A549 (cell line): Measurements from ENCODE around the gene TBRG4. TPM values are rescaled to one million over a fixed set of nuclear protein-coding genes. Genes with fewer than 3 reads are reported as not detected.

Experiments
- ATAC-seq, 2 experiments: fragments of 200-7000 bp in 1 of 2; fragments of >200 bp in 1 of 2; cut with Nextera tagmentation in 1 of 2; cut with Tn5 transposase in 1 of 2; 3 replicates each; pipeline versions ENCODE4 v1.8.0 to v1.9.1; 2018 to 2020; ENCODE audit warnings: mild to moderate bottlenecking in 1 of 2, moderate library complexity in 1 of 2
- CTCF ChIA-PET: fragments of 300-600 bp; sonication (Branson Sonifier 250); formaldehyde crosslinking; extraction: SDS; loops from one replicate; lab custom pipeline; 2021; ENCODE audit warnings: antibody characterized with exemption, inconsistent platforms; lab: Yijun Ruan, JAX
- POLR2A ChIA-PET: fragments of 350-600 bp; formaldehyde crosslinking; extraction: SDS; loops from one replicate; lab custom pipeline; 2021; ENCODE audit warnings: antibody characterized with exemption, inconsistent platforms; lab: Yijun Ruan, JAX
- DNase-seq, 2 experiments: peaks; one replicate each; pipeline versions ENCODE4 v3.0.0 to v3.0.0-alpha.2; 2011 to 2016; ENCODE audit warnings: low read depth in 1 of 2, low spot score in 1 of 2
- FAIRE-seq: peaks from 2 replicates; lab custom pipeline; 2011; peaks lifted over from hg19 to GRCh38; lab: Jason Lieb, UNC
- H3K27ac ChIP-seq, 2 experiments: fragments of >200 bp; sonication (Bioruptor Twin); formaldehyde crosslinking; 3 replicates each; pipeline ENCODE4 v1.5.1; 2016 to 2017
- H3K4me1 ChIP-seq: fragments of >200 bp; sonication (Bioruptor Twin); formaldehyde crosslinking; 3 replicates; pipeline ENCODE4 v1.6.1; 2016
- H3K4me2 ChIP-seq: fragments of >200 bp; sonication (Bioruptor Twin); formaldehyde crosslinking; 3 replicates; pipeline ENCODE4 v1.6.1; 2016
- H3K4me3 ChIP-seq: fragments of >200 bp; sonication (Bioruptor Twin); formaldehyde crosslinking; 3 replicates; pipeline ENCODE4 v1.5.1; 2016
- H3K9me3 ChIP-seq: fragments of >200 bp; sonication (Bioruptor Twin); formaldehyde crosslinking; 3 replicates; pipeline ENCODE4 v1.6.1; 2016
- BHLHE40 ChIP-seq: IDR thresholded peaks from 2 replicates; pipeline ENCODE4 v1.6.1; 2012; ENCODE audit warnings: low read depth, low read length, inconsistent platforms
- CBX8 ChIP-seq: fragments of 200-600 bp; sonication (generic); IDR thresholded peaks from 2 replicates; pipeline ENCODE4 v1.6.1; 2016
- CHD2 ChIP-seq: fragments of 150-350 bp; IDR thresholded peaks from 2 replicates; pipeline ENCODE4 v1.6.1; 2014; ENCODE audit warnings: low read length; ENCODE audit not compliant: partially characterized antibody
- E2F6 ChIP-seq: IDR thresholded peaks from 2 replicates; pipeline ENCODE4 v1.6.1; 2012; ENCODE audit warnings: low read depth, borderline replicate concordance
- EHF ChIP-seq: fragments of 250-450 bp; sonication (Bioruptor Pico); IDR thresholded peaks from 2 replicates; pipeline ENCODE4 v1.5.0; 2020; ENCODE audit warnings: mild to moderate bottlenecking
- EP300 ChIP-seq, 2 experiments: fragments of >200 bp; sonication (Bioruptor Twin); formaldehyde crosslinking; IDR thresholded peaks; 2 replicates in 1 of 2; 3 replicates in 1 of 2; pipeline ENCODE4 v1.6.1; 2016 to 2017
- HDAC2 ChIP-seq: fragments of 200-600 bp; sonication (generic); IDR thresholded peaks from 2 replicates; pipeline ENCODE4 v1.6.1; 2016
- HOXB13 ChIP-seq: fragments of 250-450 bp; sonication (Bioruptor Pico); IDR thresholded peaks from 2 replicates; pipeline ENCODE4 v1.5.0; 2020; ENCODE audit warnings: low read depth, mild to moderate bottlenecking, moderate library complexity
- KDM5A ChIP-seq: fragments of 200-600 bp; sonication (generic); IDR thresholded peaks from 2 replicates; pipeline ENCODE4 v1.6.1; 2016; ENCODE audit warnings: antibody characterized with exemption, mild to moderate bottlenecking
- MYC ChIP-seq: IDR thresholded peaks from 2 replicates; pipeline ENCODE4 v1.6.1; 2012; ENCODE audit warnings: mild to moderate bottlenecking, inconsistent platforms, low read length, improper control_type of control experiment, borderline replicate concordance
- PBX3 ChIP-seq: IDR thresholded peaks from 2 replicates; pipeline ENCODE4 v1.6.1; 2012
- POLR2AphosphoS2 ChIP-seq: conservative IDR thresholded peaks from 2 replicates; pipeline ENCODE4 v1.6.1; 2012; ENCODE audit warnings: low read length, improper control_type of control experiment, inconsistent platforms
- RCOR1 ChIP-seq: fragments of 150-350 bp; IDR thresholded peaks from 2 replicates; pipeline ENCODE4 v1.6.1; 2014; ENCODE audit warnings: antibody characterized with exemption, low read length, low read depth
- RNF2 ChIP-seq: fragments of 200-600 bp; sonication (generic); IDR thresholded peaks from 2 replicates; pipeline ENCODE4 v1.6.1; 2016; ENCODE audit warnings: low read depth, mild to moderate bottlenecking, antibody characterized with exemption, moderate library complexity, borderline replicate concordance
- ZC3H11A ChIP-seq: fragments of 450-650 bp; IDR thresholded peaks from 2 replicates; pipeline ENCODE4 v1.6.1; 2014; ENCODE audit warnings: antibody characterized with exemption, mild to moderate bottlenecking
- ZFP36 ChIP-seq: fragments of 450-650 bp; IDR thresholded peaks from 2 replicates; pipeline ENCODE4 v1.6.1; 2014; ENCODE audit warnings: borderline replicate concordance; ENCODE audit not compliant: partially characterized antibody
- ZNF302 ChIP-seq: fragments of 250-450 bp; sonication (Bioruptor Pico); IDR thresholded peaks from 2 replicates; pipeline ENCODE4 v1.9.0; 2021; ENCODE audit warnings: inconsistent platforms, mild to moderate bottlenecking, moderate library complexity
- WGBS: methylation state at CpG from one replicate; pipeline ENCODE4 v1.1.6; 2017; ENCODE audit errors: missing lambda C conversion rate; 5-methylcytosine and 5-hydroxymethylcytosine counted together
- polyA plus RNA-seq, 4 experiments: library from polyadenylated mRNA; depleted of rRNA in 3 of 4; stranded (reverse); fragments of >200 nt; fragmentation: RNase III in 1 of 4; extraction: RNeasy Plus Mini Kit Qiagen cat#74134 plus additional on column Dnase treatment in 1 of 4; gene quantifications; 2 replicates in 3 of 4; 3 replicates in 1 of 4; pipeline ENCODE4 v1.2.3, GENCODE V29; 2011 to 2017

The TBRG4 gene
- polyA plus RNA-seq, 2 of the 4 experiments (the other 2 are of a cell fraction) = 88.8 to 100 TPM

- TF ChIP-seq RNF2 (no peak), EHF (CRISPR knock-in tag) (no peak), CBX8 (no peak), CHD2 (no peak)
- TF ChIP-seq, all 56 proteins: peak for 0
These were observed 26.4 kb downstream of the TBRG4 start (continued) for GRCh38 chr7:45084901-45085618.

- Histone ChIP-seq H3K4me2 (no peak overlapping the region), H3K9me3 (no peaks in the 10 kb centered on the region), H3K4me3 (no peak overlapping the region), H3K27ac (no peak overlapping the region), H3K4me1 (no peaks in the 10 kb centered on the region)
- no peak for FAIRE-seq
- ChIA-PET POLR2A (no interaction called here), CTCF (no interaction called here)
- ATAC-seq = no peak
- 63% methylated on average over 5 of the region's 5 CpGs for WGBS
- DNase-seq = no peak
- TF ChIP-seq E2F6 (no peak), RCOR1 (no peak), POLR2AphosphoS2 (no peak), ZFP36 (no peak), CHD2 (no peak), BHLHE40 (no peak), ZNF302 (no peak), ZC3H11A (no peak), KDM5A (no peak), CBX8 (no peak), EP300 (IDR thresholded peaks at IDR 0.05) (no peak)
These were observed 27.2 kb downstream of the TBRG4 start for GRCh38 chr7:45084336-45084735.

GRCh38 chr7:45082831-45083331 is 28.6 kb downstream of the TBRG4 start:
- H3K27ac ChIP-seq = no peak overlapping the region
- H3K4me3 ChIP-seq = no peak overlapping the region
- H3K9me3 ChIP-seq = no peaks in the 10 kb centered on the region
- WGBS = 92% methylated on average over 6 of the region's 10 CpGs
- ChIA-PET POLR2A (no interaction called here), CTCF (no interaction called here)
- DNase-seq (no peak), FAIRE-seq (no peak), ATAC-seq (0 out of 6 replicates have a peak, but pooled peaks of 1 of the 2 experiments have one; percentile 17)
- no peak for TF ChIP-seq HDAC2
- TF ChIP-seq ZFP36 = no peak
- TF ChIP-seq PBX3 = no peak
- H3K4me1 ChIP-seq = no peaks in the 10 kb centered on the region
- H3K4me2 ChIP-seq = no peak overlapping the region

- no peak overlapping the region for H3K4me3 ChIP-seq
- no peak for DNase-seq
- no peak for TF ChIP-seq MYC
- no peak for TF ChIP-seq HOXB13 (CRISPR knock-in tag)
- TF ChIP-seq, all 56 proteins: peak for 0
- H3K27ac ChIP-seq = no peak overlapping the region
- ChIA-PET CTCF (interaction anchor here (1.0 kb wide), 1 partner anchor 20 kb away, joined by 3 read pairs; no protein-coding TSS in a partner anchor), POLR2A (no interaction called here)
- WGBS = 90% methylated on average over 13 of the region's 18 CpGs
- no peak for FAIRE-seq
- peak; percentile 2 to 13; a peak in 3 of 6 replicates for ATAC-seq
- no peaks in the 10 kb centered on the region for H3K9me3 ChIP-seq
- H3K4me1 ChIP-seq = no peaks in the 10 kb centered on the region
- no peak overlapping the region for H3K4me2 ChIP-seq
These were observed 29.3 kb downstream of the TBRG4 start for GRCh38 chr7:45082031-45082830.
